SK-MEL-5 (cell line): ENCODE data around the gene LRRTM4. TPM values are rescaled to one million over a fixed set of nuclear protein-coding genes. Genes with fewer than 3 reads are reported as not detected.
"Not testable (repeated sequence)": the region's sequence is repeated elsewhere in the genome, so short reads cannot be mapped to it uniquely, and the experiment has no call there.

ENCODE experiments used
- DNase-seq: peaks from one replicate; pipeline ENCODE4 v3.0.0-alpha.2; 2016; ENCODE audit warnings: low read depth, low spot score
- in situ Hi-C: cut with HindIII; loops from 2 replicates; pipeline ENCODE4 v1.10.0; 2016; ENCODE audit warnings: low sequenced_read_pairs, high pct_unique_total_duplicates, low pct_unique_long_range_greater_than_20kb
- total RNA-seq: library from RNA; depleted of rRNA; stranded (reverse); fragments of >200 nt; shearing (Covaris generic); gene quantifications from 2 replicates; pipeline ENCODE4 v1.2.3, GENCODE V29; 2014

LRRTM4 gene
- total RNA-seq, 1 experiment from 2014 or later: not detected

DNA sequence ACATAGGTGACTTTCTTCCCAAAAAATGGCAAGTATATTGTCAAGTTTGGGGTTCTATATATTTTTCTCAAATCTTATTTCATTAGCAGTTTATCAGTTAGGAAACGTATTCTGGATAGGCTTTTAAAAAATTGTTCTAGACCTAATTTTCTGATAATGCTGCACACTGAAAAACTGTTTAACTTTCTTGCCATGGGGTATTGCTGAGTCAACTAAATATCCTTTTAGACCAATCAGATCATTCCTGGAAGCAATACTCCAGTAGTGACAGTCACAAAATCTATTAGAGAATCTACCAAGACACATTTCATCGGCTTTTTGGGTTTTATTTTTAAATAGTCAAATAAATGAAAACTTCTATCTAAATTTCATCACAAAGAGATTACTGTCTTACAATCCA lies 440.6 kb downstream of the LRRTM4 start:
- no peak for DNase-seq
- in situ Hi-C loops: no loop called here

DNA sequence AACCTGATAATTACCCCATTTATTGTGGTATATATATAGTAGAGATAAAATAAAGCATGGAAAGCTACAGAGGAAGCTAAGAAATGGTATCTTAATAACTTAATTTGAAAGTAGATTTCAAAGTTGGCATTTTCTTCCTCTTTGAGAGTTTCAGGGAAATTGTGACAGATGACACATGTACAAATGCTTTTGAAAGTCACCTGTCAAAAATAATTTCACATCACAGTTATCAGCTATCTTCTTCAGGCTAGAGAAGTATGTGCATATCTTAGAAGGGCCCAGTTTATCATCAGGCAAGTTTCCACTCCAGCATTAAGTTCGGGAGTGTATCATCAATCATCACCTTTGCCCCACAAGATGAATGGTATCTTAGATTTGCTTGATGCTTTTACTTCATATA lies 457.9 kb downstream of the LRRTM4 start:
- DNase-seq: no peak
- in situ Hi-C loops: no loop called here

DNA sequence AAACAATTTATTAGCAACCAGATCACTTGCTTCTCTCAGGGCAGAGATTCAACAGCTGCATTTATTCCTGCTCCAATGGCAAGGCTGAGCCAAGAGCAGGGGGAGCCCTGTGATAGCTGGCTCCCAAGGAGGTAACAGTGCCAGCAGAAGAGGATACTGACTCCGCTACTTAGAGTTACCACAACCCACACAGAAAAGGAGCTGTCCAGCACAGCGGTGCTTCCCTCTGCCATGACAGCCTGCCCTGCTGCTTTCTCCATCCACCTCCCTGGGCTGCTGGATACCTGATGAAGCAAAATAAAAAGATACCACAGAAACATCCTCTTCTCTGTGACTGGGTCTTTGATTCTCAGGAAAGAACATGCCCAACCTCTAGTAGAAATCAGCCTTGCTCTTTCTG lies 467.2 kb downstream of the LRRTM4 start:
- in situ Hi-C loops: no loop called here
- DNase-seq: no peak

DNA sequence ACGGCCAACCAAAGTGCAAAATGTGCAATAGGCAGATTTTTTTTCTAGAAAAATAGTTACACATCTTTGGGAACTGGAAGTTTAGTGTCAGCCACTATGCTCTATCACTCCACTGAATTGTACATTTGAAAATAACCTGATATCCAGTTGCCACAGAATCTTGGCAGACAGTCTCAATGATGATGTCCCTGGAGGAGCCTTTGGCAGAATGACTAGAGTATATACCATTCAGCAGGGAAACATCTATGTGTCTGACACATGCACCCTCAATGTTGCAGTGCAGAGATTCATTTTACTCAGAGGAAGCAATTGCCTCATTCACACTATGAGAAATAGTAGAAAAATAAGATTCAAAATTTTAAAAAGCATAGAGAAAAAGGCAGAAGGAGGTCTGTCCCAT lies 475.8 kb downstream of the LRRTM4 start:
- in situ Hi-C loops: no loop called here
- DNase-seq: no peak

DNA sequence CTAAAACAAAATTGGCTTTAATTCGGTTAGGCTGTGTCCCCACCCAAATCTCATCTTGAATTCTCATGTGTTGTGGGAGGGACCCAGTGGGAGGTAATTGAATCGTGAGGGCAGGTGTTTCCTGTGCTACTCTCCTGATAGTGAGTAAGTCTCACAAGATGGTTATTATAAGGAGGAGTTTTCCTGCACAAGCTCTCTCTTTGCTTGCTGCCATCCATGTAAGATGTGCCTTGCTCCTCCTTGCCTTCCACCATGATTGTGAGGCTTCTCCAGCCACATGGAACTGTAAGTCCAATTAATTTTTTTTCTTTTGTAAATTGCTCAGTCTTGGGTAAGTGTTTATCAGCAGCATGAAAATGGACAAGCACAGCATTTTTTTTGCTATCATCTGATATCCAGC lies 476.7 kb downstream of the LRRTM4 start:
- in situ Hi-C loops, DNase-seq: not testable (repeated sequence)

DNA sequence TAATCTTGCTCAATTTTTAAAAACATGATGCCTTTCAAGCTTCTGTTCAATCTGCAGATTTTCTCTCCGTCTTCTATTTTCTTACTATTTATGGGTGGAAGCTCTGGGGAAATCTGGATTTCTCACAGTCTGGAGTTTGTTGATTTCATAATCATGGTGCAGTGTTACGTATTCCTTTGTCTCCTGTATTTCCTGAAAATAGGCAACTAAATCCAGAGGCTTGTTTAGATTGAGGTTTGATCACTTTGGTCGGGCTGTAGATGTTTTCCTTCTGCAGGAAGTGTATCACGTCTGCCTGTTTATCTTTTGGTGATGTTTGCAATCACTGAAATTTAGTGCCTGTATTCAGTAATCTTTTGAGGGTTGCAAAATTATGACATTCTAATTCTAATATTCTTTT lies 487.7 kb downstream of the LRRTM4 start:
- no peak for DNase-seq
- in situ Hi-C loops: no loop called here

DNA sequence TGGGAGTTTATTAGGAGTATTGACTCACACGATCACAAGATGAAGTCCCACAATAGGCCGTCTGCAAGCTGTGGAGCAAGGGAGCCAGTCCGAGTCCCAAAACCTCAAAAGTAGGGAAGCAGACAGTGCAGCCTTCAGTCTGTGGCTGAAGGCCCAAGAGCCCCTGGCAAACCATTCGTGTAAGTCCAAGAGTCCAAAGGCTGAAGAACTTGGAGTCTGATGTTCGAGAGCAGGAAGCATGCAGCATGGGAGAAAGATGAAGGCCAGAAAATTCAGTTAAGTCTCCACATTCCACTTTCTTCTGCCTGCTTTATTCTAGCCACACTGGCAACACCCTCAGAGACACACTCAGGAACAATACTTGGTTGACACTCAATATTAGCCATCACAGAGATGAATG lies 492.9 kb downstream of the LRRTM4 start:
- DNase-seq, in situ Hi-C loops: not testable (repeated sequence)

DNA sequence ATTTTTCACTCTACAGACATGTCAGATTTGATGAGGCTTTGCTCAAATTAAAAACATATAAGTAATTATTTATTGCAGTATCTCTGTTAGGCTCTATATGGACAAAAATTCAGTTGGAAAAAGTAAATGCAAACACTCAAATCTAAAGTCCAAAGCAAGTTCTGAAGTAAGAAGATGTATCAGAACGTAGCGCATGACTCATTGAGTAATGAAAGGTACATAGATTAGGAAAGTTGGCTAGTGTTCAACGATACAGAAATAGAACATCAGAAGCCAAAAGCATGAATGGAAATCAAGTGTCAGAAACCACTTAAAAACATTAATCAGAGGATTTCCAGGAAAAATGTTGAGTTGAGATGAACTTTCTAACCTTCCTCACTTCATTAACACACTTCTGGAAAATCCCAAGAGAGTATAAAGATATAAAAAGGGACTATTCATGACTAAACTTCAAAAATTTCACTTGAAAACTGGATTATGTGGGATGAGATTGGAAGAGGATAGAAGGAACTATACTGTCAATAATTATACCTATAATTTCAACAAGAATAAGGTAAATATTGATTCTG lies 494.1 kb downstream of the LRRTM4 start:
- in situ Hi-C loops: no loop called here
- DNase-seq: no peak

DNA sequence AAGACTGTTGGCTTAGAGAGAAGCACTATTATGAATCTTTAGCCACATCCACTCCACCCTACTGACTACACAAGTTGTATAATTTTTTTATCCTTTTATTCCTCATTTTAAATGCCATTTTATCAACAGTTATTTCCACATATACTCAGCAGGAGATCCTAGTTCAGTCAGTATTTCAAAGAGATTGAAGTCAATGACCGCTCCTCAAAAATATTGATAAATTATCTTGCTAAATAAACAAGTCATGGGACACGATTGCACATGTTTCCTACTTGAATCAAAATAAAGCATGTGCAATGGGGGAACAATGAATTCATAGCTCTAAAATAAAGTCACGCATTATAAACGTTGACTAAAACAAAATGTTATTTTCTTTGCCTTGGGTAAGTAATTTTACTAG lies 496.5 kb downstream of the LRRTM4 start:
- in situ Hi-C loops: no loop called here

DNA sequence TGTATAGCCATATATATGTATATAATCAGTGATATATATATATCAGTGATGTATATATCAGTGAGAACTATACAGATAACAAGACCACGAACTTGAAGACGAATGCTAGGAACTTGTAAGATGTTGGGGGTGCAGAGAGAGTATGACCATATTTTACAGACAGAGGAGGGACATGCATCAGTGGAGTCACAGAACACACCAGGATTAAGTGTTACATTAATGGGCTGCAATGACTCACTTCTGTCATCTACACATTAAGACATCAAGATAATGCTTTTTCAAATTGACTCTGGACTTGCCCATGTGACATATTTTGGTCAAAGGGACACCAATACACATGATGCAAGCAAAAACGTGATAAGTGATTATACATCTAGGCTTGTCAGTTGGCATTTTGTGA lies 501.0 kb downstream of the LRRTM4 start:
- in situ Hi-C loops: no loop called here

More for the DNA sequence above, 496.5 kb downstream of the LRRTM4 start:
- DNase-seq: no peak

DNA sequence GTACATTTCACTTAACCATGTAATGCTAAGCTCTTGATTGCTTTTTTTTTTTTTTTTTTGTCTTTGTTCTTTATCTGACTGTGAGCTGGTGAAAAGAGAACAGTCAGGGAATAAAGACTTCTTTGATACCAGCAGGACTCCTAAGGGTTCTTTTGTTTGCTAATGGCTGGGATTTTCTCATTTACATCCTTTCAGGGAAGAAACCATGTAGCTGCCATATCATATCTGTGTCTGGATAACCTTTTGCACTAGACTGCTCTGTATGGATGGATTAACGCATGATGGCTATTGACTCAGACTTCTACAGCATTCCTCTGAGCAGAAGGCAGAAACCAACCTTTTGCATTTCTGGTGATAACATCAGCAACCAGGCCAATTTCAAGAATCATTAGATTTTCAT lies 504.0 kb downstream of the LRRTM4 start:
- in situ Hi-C loops: no loop called here
- DNase-seq: peak; percentile 52

More for the DNA sequence above, 501.0 kb downstream of the LRRTM4 start:
- DNase-seq: no peak

DNA sequence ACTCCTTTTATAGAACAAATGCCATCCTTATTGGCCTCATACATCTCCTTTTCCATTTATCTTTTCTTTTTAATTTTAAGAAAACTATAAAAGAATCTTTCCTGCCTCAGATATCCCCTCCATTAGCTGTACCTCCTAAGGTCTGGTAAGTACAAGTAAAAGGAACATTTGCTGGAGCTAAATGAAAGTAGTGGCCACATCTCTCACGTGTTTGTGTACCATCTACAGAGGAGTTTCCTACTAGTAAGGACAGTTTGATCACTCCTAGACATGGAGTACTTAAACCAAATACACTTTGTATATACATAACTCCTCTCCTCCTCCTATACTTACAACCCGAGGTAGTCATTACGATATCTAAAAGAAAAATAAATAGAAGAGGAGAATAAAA lies 504.8 kb downstream of the LRRTM4 start:
- in situ Hi-C loops: no loop called here
- DNase-seq: no peak

DNA sequence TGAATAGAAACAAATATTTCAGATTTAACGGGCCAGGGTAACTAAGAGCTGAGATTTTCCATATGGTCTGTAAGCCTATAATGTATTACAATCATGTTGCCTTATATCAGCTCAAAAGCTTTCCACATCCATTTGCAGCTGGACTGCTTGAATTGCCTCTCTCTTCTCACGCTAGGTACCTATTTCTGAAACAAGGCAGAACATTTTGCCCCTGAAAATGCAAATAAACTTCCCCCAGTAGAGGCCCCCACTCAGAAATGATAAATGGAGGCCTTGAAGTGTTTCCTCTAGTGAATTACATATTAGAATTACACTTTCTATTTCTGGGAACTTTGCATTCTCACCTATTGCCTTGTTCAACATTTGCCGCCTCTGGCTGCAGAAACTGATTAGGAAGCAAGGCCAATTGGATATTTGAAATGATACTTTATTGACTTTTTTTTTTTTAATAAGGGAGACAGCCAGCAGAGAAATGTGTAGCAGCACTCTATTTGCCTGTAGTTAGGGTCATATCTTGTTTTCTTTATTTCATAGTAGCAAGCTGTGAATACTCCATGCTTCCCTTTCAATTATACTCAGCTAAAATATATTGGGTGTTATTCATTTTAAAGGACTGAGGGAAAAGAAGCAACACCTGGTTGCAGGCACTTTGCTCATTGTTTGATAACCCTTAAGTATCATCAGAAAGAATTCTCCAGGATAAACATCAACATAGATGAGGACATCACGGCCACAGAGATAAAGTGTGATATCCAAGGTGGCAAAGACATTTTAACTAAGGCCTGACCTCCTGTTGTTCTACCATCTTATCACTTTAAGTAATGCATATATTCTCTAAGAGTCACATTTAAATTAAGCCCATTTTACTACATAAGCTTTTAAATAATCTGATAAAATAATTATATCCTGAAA lies 505.5 kb downstream of the LRRTM4 start:
- in situ Hi-C loops: no loop called here
- DNase-seq: no peak

DNA sequence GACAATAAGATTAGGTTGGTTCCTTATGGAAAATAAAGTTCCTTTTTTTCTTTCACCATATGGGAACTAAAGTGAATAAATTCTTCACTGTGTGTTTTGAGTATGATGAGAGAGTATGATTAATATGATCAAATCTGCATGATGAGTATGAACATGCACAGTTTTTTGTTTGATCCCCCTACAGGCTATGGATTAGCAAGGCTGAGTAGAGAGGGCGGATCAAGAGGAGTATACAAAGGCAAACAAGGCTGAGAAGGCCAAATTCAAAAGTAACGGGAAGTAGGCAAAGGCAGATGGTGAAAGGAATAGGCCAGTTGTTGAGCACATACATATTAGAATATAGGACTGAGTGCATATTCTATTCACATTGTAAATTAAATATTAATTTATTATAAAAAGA lies 508.2 kb downstream of the LRRTM4 start:
- in situ Hi-C loops: no loop called here
- no peak for DNase-seq

DNA sequence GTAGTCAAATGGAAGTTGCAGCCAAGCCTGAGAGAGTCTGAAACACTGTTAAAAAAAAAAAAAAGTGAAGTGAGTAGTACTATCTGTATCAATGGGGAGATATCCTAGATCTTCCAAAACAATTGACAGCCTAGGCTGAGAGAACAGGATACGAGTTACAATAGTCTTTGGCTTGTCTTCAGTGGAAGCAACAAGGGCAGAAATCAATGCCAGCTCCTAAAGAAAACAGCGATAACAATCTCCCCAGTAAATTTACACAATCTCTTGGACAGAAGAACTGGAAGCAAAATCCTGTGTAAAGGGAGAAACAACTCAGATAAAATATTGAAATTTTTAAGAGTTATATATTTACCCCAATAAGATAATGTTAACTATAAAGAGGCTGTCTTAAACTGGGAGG lies 508.7 kb downstream of the LRRTM4 start:
- DNase-seq: no peak
- in situ Hi-C loops: no loop called here

DNA sequence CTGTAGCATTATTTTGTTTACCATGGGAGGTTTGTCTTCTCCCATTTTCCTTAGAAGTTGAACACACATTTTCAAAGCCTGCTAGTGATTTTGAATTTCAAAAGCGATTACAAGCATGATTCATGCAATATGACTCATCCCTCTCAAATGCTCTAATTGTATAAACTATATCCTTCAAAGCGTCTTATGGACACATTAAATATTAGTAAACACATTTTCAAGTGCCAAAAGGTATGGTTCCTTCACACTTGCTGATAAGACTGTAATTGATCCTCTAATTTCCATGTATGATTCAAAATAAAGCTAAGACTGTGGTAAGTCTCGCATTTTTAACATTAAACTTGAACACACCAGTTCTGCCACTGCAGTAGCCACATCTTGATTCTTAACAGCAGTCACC lies 512.9 kb downstream of the LRRTM4 start:
- DNase-seq: no peak
- in situ Hi-C loops: no loop called here

DNA sequence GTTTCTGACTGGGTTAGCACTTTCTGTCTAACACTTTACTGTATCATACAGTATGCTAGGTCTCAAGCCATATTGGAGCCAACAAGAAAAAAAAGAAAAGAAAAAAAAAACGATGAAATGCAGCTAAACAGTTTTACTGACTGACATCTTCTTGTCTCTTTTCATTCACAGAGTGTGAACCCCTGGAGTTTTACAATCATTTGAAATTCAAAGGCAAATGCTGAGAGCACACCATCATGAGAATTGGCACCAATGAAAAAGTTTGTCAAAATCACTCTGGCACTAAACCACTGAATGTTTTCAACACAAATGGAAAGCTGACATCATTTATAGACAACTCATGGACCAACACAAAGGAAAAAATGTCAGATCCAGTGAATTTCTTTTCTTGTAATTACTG lies 513.3 kb downstream of the LRRTM4 start:
- DNase-seq: no peak
- in situ Hi-C loops: no loop called here

DNA sequence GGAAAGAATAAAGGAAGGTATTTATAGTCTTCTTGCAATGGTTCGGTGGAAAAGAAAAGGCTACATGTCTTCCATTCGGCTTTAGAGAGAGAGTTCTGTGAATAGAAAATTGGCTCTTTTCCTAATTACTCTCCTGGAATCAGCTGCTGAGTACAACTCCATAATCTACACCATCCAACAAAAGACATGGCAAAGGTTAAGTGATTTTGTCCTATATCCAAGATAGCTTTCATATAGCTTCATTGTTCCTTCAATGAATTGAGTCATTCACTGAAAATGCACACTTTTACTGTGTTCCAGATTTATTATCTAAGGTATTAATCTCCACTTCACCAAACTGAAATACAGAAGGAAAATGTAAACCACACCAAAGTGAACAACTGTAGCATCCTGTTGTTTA lies 514.5 kb downstream of the LRRTM4 start:
- in situ Hi-C loops: no loop called here
- no peak for DNase-seq

DNA sequence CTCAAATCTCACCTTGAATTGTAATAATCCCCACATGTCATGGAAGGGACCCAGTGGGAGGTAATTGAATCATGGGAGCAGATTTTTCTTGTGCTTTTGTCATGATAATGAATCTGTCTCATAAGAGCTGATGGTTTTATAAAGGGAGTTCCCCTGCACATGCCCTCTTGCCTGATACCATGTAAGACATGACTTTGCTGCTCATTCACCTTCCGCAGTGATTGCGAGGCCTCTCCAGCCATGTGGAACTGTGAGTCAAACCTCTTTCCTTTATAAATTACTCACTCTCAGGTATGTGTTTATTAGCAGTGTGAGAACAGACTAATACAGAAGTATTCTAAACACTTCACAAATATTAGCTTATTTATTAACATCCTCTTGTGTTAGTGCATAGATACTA lies 516.7 kb downstream of the LRRTM4 start:
- in situ Hi-C loops: no loop called here
- DNase-seq: no peak
